Measurements from ENCODE around the gene MAN2A1. TPM values are rescaled to one million over a fixed set of nuclear protein-coding genes. Genes with fewer than 3 reads are reported as not detected.

MAN2A1 gene
- total RNA-seq, 4 donors from 2014 or later: 37.0 to 45.9 (median 39.8) TPM

DNA sequence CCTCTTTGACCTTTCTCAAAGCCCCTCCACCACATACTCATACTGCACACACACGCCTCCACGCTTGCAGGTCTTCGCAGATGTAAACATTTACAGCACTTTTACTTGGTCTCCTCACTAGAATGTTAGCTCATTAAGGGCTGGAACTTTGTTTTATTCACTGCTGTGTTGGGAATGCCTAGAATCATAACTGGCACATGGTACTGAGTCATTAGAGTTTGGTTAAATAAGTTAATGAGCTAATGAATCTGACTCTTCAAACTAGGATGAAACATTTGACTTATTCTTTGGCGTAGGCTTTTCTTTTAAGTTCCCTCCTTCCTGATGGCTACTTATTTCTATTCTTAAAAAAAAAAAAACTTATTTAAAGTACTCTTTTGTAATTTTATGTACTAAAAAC is 28.9 kb downstream of the MAN2A1 start:
- Histone ChIP-seq H3K4me1 (no peaks in the 10 kb centered on the region), H3K36me3 (peaks cover 13% of the 10 kb centered on the region), H3K27ac (no peak overlapping the region), H3K4me3 (no peak overlapping the region), H3K27me3 (no peaks in the 10 kb centered on the region), H3K9me3 (no peaks in the 10 kb centered on the region)
- TF ChIP-seq EP300 (IDR thresholded peaks at IDR 0.05) (no peak), POLR2A (IDR thresholded peaks at IDR 0.05) (no peak), POLR2AphosphoS5 (IDR thresholded peaks at IDR 0.05) (no peak)
- TF ChIP-seq, protein P1, sequence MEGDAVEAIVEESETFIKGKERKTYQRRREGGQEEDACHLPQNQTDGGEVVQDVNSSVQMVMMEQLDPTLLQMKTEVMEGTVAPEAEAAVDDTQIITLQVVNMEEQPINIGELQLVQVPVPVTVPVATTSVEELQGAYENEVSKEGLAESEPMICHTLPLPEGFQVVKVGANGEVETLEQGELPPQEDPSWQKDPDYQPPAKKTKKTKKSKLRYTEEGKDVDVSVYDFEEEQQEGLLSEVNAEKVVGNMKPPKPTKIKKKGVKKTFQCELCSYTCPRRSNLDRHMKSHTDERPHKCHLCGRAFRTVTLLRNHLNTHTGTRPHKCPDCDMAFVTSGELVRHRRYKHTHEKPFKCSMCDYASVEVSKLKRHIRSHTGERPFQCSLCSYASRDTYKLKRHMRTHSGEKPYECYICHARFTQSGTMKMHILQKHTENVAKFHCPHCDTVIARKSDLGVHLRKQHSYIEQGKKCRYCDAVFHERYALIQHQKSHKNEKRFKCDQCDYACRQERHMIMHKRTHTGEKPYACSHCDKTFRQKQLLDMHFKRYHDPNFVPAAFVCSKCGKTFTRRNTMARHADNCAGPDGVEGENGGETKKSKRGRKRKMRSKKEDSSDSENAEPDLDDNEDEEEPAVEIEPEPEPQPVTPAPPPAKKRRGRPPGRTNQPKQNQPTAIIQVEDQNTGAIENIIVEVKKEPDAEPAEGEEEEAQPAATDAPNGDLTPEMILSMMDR (IDR thresholded peaks at IDR 0.05): no peak
- DNase-seq (ENCODE audit: low spot score in 2 of 2): no peak
- WGBS: 97% methylated on average over 4 of the region's 4 CpGs

DNA sequence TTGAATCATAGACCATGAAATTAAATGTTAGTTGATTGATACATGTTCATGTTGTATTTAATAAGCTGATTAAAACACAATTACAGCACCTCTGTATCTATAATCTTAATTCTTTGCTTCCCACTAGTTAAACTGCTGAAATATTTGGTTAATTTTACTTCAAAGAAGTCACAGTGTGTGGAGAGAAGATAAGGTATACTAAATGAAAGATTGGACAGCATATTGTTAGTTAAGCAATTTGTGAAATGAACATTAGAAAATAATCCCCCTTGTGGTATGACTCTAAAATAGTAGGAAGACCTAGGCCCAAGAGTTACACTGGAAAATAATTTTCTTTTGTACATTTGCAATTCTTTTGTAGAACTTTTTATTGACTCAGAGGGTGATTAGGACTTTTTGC is 30.3 kb downstream of the MAN2A1 start:
- no peak overlapping the region for H3K27ac ChIP-seq
- H3K36me3 ChIP-seq: peaks cover 13% of the 10 kb centered on the region
- no peaks in the 10 kb centered on the region for H3K27me3 ChIP-seq
- H3K4me3 ChIP-seq: no peak overlapping the region
- no peak for TF ChIP-seq EP300 (IDR thresholded peaks at IDR 0.05)
- no peak for TF ChIP-seq POLR2AphosphoS5 (IDR thresholded peaks at IDR 0.05)
- no peak for TF ChIP-seq POLR2A (IDR thresholded peaks at IDR 0.05)
- TF ChIP-seq, protein P1 (IDR thresholded peaks at IDR 0.05): no peak
- DNase-seq (ENCODE audit: low spot score in 2 of 2): no peak
- H3K4me1 ChIP-seq: no peaks in the 10 kb centered on the region
- H3K9me3 ChIP-seq: no peaks in the 10 kb centered on the region

DNA sequence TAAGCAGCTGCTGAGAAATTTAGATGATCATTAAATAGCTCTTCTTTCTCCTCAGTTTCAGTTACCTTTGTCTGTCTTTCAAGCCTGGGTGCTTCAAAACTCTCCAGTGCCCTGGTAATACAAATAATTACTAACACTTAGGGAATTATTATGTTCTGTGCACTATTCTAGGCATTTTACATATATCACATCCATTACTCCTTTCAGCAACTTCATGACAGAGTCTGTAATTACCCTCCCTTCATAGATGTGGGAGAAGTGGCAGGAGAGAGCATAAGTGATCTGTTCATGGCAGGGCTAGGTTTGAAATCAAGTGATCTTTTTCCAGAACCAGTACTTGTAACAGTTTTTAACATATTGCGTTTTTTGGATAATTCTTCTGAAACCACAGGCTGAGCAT is 32.0 kb downstream of the MAN2A1 start:
- WGBS: 92% methylated on average over 1 of the region's 1 CpG
- no peaks in the 10 kb centered on the region for H3K27me3 ChIP-seq
- peaks cover 9% of the 10 kb centered on the region for H3K36me3 ChIP-seq
- no peaks in the 10 kb centered on the region for H3K4me1 ChIP-seq
- TF ChIP-seq POLR2AphosphoS5 (IDR thresholded peaks at IDR 0.05): no peak
- TF ChIP-seq EP300 (IDR thresholded peaks at IDR 0.05): no peak
- TF ChIP-seq POLR2A (IDR thresholded peaks at IDR 0.05): no peak
- TF ChIP-seq, protein P1 (IDR thresholded peaks at IDR 0.05): no peak
- H3K9me3 ChIP-seq: no peaks in the 10 kb centered on the region
- H3K27ac ChIP-seq: no peak overlapping the region
- no peak for DNase-seq (ENCODE audit: low spot score in 2 of 2)
- no peak overlapping the region for H3K4me3 ChIP-seq

DNA sequence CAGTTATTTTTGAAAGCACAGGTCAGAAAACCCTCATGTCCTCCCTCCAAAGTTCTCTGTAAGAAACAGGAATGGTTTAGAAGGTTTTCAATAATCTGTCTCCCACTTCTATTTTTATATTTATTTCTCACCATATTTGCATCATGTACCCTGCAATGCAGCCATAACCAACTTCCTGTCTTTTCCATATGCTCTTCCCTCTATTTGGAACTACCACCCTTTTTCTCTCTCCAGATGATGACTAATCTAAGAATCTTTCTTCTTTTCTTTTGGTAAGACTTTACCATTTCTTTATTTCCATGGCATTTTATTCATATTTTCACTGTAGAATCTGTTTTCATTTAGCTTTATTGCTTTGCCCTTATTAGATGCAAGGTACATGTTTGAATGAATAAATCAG is 33.9 kb downstream of the MAN2A1 start:
- Histone ChIP-seq H3K4me1 (no peaks in the 10 kb centered on the region), H3K36me3 (peaks cover 2% of the 10 kb centered on the region), H3K27me3 (no peaks in the 10 kb centered on the region), H3K9me3 (no peaks in the 10 kb centered on the region), H3K4me3 (no peak overlapping the region), H3K27ac (no peak overlapping the region)
- no peak for DNase-seq (ENCODE audit: low spot score in 2 of 2)
- TF ChIP-seq POLR2AphosphoS5 (IDR thresholded peaks at IDR 0.05): no peak
- TF ChIP-seq EP300 (IDR thresholded peaks at IDR 0.05): no peak
- no peak for TF ChIP-seq POLR2A (IDR thresholded peaks at IDR 0.05)
- TF ChIP-seq, protein P1 (IDR thresholded peaks at IDR 0.05): no peak

DNA sequence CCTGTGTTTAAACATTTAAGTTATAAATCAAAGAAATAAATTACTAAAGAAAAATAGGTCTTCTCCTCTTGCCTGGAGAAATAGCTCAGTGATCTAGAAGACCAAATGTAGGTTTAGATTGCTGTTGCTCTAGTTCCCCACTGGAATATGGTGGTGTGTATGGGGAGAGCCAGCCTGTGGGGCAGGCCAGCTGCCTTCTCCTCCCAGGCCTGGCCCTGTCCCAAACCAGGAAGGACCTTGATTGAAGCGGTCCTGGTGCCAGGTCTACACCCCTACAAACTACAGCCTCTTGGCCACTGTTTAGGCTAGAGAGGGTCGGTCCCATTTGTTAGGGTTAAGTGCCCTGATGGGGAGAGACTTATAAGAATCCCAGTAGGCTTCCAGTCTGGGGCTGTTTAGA is 35.4 kb downstream of the MAN2A1 start:
- H3K27ac ChIP-seq: no peak overlapping the region
- DNase-seq (ENCODE audit: low spot score in 2 of 2): no peak
- H3K9me3 ChIP-seq: no peaks in the 10 kb centered on the region
- WGBS: 92% methylated on average over 2 of the region's 2 CpGs
- no peaks in the 10 kb centered on the region for H3K36me3 ChIP-seq
- no peaks in the 10 kb centered on the region for H3K4me1 ChIP-seq
- no peaks in the 10 kb centered on the region for H3K27me3 ChIP-seq
- no peak overlapping the region for H3K4me3 ChIP-seq
- TF ChIP-seq, protein P1 (IDR thresholded peaks at IDR 0.05): no peak
- TF ChIP-seq POLR2A (IDR thresholded peaks at IDR 0.05) (no peak), POLR2AphosphoS5 (IDR thresholded peaks at IDR 0.05) (no peak), EP300 (IDR thresholded peaks at IDR 0.05) (no peak)
